GM21528 (cell line): ENCODE data around the gene SGCD.

Experiments
- ATAC-seq: cut with Tn5 transposase; IDR thresholded peaks from one replicate; pipeline ENCODE4 v1.9.1; 2021; ENCODE audit warnings: mild to moderate bottlenecking, moderate library complexity; ENCODE audit not compliant: unreplicated experiment, low FRiP score

The SGCD gene

GRCh38 chr5:156753846-156754245 lies 426.9 kb downstream of the SGCD start:
- ATAC-seq, result no peak

- no peak for ATAC-seq
Observed at GRCh38 chr5:156755421-156756087, 428.6 kb downstream of the SGCD start.

GRCh38 chr5:156758011-156758791 lies 431.2 kb downstream of the SGCD start:
- no peak for ATAC-seq

- no peak for ATAC-seq
Observed at GRCh38 chr5:156759156-156759555, 432.2 kb downstream of the SGCD start.

- ATAC-seq, result no peak
Observed at GRCh38 chr5:156762771-156763170, 435.8 kb downstream of the SGCD start.

GRCh38 chr5:156764176-156764971 lies 437.4 kb downstream of the SGCD start:
- ATAC-seq, result no peak

GRCh38 chr5:156774273-156774672 lies 447.3 kb downstream of the SGCD start:
- no peak for ATAC-seq

GRCh38 chr5:156778139-156778706 lies 451.3 kb downstream of the SGCD start:
- no peak for ATAC-seq

- ATAC-seq, result no peak
Observed at GRCh38 chr5:156778752-156779151, 451.8 kb downstream of the SGCD start.

GRCh38 chr5:156779436-156779835 lies 452.5 kb downstream of the SGCD start:
- ATAC-seq, result no peak

- ATAC-seq, result no peak
Observed at GRCh38 chr5:156783092-156783491, 456.1 kb downstream of the SGCD start.

- ATAC-seq, result no peak
Observed at GRCh38 chr5:156794687-156795086, 467.7 kb downstream of the SGCD start.

- no peak for ATAC-seq
Observed at GRCh38 chr5:156798201-156798600, 471.2 kb downstream of the SGCD start.

- no peak for ATAC-seq
Observed at GRCh38 chr5:156799171-156799570, 472.2 kb downstream of the SGCD start.

- ATAC-seq, result no peak
Observed at GRCh38 chr5:156800929-156801328, 474.0 kb downstream of the SGCD start.

GRCh38 chr5:156802501-156802900 lies 475.5 kb downstream of the SGCD start:
- ATAC-seq, result no peak

GRCh38 chr5:156803404-156803803 lies 476.4 kb downstream of the SGCD start:
- ATAC-seq, result no peak

- no peak for ATAC-seq
Observed at GRCh38 chr5:156812959-156813358, 486.0 kb downstream of the SGCD start.

GRCh38 chr5:156815988-156816599 lies 489.1 kb downstream of the SGCD start:
- no peak for ATAC-seq
